IPS DF 19.7 (cell line): Measurements from ENCODE around the gene PHLPP1.
A peak's percentile ranks its signal among the peaks of the same experiment; 100 is the strongest.

Source experiments
- DNase-seq: peaks from one replicate; pipeline ENCODE4 v3.0.0-alpha.2; 2013; ENCODE audit warnings: low read depth, low spot score

PHLPP1 gene

DNA sequence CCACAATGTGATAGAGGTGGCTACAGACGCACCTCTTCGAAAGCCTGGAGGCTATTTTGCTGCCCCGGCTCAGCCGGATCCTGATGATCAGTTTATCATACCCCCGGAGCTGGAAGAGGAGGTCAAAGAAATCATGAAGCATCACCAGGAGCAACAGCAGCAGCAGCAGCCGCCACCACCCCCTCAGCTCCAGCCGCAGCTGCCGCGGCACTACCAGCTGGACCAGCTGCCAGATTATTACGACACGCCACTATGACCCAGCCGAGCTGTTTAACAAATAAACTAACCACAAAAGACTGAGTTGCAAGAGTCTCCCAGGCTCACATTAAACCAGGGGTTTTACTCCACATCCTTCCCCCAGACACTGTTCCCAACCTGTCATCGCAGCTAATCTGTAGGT is 263.8 kb downstream of the PHLPP1 start:
- no peak for DNase-seq

DNA sequence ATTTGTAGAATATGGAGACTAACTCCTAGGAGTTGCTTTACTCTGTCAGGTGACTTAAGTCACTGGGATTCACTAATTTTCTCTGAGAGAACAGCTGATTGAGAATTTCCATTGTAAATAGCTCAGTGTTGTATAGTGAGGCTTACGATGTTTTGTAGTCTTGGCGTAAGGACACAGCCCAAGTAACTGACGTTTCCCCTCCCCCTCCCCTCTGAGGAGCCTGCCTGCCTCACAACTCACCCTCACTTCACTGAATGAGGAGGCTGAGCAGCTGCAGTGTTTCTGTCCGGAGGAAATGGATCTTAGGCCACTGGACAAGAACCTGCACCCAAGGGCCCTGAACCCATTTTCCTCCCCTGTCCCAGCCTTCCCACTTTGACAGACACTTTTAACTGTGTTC is 264.6 kb downstream of the PHLPP1 start:
- DNase-seq, result no peak

DNA sequence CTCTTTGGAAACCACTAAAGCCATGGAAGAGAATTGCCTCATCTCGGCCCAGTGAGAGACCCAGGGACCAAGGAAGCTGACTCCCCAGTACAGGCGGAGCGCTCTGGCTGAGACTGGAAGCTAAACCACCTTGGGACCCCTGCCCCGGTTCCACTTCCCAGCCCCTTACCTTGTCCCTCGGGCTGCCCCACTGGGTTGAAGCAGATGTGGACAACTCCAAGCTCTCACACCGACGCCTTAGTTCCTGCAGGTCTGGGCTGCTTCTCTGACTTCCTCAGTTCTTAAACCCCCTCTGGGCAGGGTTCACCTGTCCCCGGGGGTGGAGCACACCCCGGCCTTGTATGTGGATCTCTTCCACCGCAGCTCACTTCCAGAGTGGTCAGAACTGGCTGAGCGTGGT is 266.2 kb downstream of the PHLPP1 start:
- DNase-seq, result no peak

DNA sequence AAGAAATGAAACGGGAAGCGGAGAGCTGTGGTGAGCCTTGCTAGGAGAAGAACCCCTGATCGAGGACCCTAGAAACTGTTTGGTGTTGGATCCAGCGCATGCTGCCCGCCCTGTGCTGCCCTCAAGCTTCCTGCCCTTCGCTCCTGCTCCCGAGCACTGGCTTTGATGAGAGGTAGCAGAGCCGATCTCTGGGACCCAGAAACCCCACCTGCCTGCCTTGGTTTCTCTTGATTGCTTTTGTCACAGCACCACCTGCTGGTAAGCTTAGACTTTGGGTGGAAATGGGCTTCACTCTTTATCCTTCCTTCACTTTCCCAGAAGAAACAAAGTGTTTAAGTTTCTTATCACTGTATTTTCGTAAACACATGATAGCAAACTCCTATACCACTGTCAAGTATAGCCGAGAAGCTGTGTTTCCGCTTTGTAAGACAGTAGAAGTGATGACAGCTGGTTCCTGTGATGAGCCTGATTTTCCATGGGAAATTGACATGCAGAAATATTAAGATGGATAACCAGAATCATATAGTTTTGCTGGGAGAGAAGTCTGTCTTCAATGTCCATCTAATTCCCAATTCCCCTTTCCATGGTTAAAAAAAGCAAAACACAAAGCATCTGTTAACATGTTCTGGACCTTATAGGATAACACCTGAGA is 267.4 kb downstream of the PHLPP1 start:
- peak; percentile 23 for DNase-seq

DNA sequence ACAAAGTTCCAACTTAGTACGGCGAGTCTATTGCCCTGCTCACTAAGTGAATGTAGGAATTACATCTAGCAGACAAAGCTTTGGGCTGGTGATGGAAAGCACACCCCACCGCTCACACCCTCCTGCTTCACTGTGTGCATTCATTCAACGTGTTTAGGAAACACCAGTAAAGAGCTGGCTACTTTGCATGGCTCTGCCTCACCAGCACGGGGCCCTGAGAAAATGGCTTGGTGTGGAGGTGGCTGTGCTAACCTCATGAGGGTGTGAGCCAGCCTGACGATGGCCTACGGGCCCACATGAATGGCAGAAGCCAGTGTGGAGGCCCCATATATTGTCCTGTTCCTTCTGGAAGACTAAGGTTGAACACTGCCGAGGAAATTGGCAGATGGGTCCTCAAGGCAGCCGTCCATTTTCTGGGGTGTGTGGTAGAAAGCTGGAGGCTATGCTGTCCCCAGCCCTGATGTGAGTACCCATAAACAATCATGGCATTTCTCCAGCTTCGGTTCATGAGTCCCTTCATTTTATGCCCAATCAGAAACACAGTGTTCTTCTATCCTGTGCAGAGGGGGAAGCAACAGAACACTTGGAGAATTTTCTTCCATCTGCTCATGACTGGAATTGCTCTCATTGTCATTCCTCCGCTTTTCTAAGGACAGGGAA is 269.4 kb downstream of the PHLPP1 start:
- DNase-seq, result no peak

DNA sequence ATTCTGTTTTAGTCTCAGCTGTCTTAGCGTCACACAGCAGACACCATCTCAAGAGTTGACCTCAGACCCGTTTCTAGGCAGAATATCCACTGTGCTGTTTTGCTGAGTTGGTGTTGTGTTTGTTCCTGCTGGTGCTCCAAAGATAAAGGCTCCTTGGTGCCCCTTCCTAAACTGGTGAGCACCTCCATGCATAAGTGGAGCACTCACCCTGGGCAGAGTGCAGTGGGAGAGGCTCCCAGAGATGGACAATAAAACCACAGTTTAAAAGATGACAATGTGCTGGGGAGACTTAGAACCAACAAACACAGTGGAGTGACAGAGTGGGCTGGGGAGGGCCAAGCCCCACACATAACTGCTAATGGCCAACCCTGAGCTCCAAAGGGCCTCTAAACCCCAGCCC is 271.1 kb downstream of the PHLPP1 start:
- DNase-seq, result no peak

DNA sequence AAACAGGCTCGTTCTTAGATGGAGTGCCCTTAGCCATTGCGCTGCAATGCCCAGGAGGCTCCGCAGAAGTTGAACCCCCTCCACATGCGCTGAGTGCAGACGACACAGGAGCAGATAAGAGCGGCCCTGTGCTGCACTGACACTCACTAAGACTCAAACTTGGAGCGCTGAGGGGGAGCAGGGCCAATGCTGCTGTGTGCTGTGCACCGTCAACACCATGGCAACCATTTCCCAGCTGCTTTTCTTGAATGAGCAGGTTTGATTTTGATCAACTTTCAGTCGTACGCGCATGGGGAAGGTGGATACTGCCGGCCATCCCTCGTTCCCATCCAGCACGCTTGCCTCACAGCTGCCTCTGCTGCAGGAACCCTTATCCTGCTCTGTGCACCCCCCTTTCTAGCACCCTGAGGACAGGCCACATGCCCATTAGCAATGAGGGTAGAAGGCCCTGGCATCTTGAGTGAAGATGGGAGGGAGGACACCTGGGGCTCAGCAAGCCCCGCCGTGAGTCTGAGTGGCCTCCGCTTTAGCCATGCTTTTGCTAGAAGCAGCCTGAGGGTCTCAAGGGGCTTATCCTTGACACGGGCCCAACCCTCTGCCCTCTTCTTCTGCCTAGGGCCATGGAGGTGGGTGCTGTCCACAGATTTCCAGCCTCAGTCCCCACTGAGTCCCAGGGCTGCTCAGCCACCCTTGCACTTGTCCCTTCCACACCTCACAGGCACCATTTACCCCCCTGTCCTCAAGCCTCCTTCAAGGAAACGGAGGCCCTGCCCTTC is 271.9 kb downstream of the PHLPP1 start:
- no peak for DNase-seq

DNA sequence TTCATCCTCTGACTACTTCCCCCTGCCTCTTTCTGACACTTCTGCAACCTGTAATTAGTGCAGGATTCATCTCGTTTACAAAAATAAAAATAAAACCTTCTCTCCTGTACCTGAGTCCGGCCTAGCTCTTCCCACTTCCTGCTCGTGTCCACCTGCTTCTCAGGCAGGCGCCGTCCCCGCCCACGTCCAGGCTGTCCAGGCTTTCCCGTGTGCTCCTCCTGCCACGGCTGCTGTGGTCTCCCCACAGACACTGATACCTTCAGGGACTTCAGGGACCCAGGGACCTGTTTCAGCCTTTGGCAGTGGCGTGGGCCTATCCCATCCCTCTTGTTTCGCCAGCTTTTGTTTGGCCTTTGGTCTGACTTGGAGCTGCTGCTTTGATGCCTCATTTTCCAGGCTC is 272.5 kb downstream of the PHLPP1 start:
- no peak for DNase-seq

DNA sequence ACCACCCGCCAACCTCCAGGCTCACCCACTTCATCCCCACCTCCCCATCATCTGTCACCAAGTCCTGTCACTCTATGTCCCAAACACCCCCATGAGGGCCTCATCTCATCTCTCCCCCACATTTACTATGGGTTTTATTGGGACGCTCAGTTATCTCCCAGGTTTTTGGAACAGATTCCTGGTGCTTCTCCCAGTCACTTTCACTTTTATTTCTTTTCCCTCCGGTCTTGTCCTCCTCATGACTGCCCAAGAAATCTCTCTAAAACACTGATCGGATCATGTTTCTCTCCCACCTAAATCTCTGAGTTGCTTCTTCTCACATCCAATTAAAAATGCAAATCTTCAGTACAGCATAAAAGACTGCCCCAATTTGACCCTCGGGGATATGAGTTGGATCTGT is 273.1 kb downstream of the PHLPP1 start:
- DNase-seq, result no peak

DNA sequence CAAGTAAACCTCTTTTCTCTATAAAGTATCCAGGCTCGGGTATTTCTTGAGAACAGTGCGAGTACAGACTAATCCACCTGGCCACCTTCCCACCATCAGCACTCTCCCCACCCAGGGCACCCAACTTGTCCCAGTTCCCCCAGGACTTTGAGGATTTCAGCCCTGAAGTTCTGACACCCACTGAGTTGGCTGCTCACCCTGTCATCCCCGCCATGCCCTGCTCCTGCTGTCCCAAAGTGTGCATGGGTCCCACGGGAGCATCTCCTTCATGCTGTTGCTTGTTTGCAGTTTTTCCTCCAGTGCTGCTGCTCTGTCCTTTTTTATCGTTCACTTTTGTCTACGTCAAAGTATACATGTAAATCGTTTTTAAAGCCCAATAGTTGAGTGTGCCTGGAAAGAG is 273.9 kb downstream of the PHLPP1 start:
- DNase-seq, result no peak

DNA sequence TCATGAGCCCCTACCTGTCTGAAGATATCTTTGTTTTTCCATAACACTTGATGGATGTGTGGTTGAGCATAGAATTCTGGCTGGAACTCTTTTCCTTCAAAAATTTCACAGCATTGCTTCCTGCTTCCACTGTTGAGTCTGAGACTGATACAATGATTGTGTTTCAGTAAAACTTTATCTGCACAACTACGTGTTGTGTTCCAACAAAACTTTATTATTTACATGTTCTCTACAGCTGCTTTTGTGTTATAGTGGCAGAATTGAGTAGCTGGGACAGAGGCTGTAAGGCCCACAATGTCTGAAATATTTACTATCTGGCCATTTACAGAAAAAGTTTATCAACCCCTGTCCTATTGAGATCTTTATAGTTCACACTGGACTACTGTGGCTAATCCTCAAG is 275.3 kb downstream of the PHLPP1 start:
- no peak for DNase-seq

DNA sequence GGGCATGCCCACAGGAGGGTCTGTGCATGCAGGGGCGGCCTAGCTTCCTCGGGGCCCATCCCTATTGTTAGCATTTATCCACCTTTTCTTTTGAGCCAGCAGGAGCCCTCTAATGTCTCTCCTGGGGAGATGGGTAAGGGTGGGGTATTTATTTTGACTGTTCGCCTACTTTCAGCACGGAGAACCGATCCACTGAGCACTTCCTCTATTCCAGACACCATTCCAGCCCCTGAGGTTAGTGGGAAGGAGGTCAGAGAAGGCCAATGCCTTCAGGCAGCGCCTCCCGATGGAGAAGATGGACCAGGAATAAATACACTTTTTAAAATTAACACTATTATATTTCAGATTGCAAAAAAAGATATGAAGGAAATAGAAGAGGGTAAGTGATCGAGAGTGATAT is 276.0 kb downstream of the PHLPP1 start:
- DNase-seq, result no peak

DNA sequence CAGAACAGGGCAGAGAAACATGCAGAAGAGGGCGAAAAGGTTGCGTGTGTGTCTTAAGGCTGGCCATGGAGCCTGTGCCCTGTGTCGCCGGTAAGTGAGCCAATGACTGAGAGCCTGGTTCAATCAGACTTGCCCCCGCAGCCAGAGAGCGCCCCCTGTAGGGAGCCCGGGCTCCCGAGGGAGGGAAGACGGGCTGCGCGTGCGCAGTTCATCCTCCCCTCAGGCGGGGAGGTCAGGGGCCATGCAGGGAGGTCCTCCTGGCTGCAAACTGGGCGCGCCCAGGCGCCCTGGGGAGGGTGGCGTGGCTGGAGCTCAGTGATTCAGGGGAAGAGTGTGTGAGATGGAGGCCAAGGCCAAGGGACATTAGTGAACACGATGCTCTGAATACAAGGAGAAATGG is 276.6 kb downstream of the PHLPP1 start:
- DNase-seq, result no peak

DNA sequence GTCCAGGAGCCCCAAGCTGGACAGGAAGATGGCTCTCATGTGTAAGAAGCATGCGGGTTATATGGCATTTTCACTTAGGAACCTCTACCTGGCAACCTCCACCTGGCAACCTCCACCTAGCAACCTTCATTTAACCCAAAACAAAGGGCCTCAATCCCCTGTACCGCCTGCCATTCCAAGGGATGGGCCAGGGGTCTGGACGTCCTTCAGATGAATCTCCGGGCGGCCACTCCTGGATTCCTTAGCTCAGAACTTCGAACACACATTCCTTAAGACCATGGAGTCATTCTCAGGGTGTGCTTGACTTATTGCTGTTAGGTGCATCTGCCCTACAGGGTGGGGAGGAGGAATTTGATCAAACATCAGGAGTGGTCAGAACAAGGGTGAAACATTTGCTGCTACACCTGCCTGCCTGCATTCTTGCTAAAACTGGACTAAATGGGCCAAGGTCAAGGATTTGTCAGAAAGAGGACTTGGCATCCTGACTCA is 277.6 kb downstream of the PHLPP1 start:
- no peak for DNase-seq

DNA sequence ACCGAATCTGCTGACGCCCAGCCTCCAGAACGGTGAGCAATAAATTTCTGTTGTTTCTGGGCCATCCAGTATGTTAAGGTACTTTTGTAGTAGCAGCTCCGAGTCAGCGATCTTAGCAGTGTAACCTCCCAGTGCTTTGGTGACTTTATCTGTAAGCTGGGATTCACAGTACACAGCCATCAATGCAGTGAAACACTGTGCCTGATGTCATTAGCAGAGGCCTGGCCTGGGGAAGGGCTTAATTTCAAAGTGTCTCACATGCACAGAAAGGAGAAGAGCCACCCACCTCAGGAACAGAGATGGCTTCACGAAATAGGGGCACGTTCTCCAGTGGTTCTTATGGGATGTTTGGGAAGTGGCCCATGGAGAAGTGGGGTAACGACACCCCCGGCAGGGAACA is 281.2 kb downstream of the PHLPP1 start:
- DNase-seq, result no peak

DNA sequence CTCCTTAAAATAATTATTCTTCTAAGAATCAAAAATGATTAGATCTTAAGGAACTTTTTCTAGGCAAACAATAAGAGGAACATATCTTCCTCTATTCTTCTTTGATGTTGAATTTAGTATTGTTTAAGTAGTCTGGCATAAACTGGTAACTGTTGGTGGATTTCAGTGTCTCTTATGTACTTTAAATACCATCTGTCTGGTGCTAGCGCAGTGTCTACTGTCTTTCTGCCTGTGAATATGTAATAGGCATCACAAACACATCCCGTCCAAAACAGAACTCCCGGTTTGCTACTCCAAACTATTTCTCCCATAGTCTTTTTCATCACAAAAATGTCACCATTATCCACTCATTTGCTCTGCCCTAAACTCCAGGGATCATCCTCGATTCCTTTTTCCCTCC is 281.7 kb downstream of the PHLPP1 start:
- no peak for DNase-seq

DNA sequence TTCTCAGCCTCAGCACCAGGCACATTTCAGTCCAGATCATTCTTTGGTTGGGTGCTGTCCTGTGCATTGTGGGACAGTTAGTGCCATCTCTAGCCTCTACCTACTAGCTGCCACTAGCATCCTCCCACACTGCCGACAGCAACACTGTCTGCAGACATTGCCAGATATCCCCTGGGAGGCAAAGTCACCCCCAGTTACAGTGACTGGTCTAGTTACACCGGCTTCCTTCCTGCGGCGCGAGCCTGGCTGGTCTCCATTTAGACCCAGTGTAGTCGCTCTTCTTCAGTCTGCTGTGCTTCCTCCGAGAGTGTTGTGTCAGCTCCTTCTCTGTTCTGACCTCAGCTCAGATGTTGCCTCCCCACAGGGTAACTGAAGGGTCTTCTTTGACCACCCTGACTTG is 283.1 kb downstream of the PHLPP1 start:
- no peak for DNase-seq

DNA sequence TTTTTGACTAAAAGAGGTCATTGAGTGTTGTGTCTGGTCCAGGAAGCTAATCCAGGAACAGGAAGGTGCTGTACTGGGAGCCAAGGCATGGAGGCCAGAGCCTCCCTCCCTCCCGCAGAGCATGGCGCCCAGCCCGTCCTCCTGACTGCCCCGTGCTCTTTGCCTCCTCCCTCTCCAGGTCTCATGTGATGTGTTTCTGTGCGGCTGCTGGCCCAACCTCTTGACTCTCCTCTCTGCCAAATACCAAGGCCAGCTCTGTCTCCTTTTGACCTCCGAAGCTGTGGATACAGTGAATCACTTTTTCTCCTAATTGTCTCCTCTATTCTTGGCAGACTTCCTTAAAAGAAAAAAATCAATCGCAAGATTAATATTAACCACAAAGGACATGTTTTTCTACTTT is 284.1 kb downstream of the PHLPP1 start:
- DNase-seq, result no peak

DNA sequence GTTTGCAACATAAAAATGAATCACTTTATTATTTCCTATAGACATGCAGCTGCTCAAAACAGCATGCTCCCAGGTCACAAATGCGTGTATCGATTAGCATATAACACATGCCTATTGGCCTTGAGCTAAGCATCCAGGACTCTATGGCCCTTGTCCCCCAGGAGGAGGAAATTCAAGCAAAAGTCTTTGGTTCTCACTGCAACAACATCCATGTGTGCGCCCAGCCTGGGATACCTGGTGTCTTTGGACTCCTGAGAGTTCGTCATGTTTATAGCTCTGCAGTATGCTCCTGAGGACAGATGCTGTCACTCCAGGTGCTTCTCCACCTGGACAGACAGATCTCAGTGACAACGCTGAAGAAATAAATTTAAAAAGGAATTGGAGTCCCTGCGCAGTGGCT is 284.6 kb downstream of the PHLPP1 start:
- no peak for DNase-seq

DNA sequence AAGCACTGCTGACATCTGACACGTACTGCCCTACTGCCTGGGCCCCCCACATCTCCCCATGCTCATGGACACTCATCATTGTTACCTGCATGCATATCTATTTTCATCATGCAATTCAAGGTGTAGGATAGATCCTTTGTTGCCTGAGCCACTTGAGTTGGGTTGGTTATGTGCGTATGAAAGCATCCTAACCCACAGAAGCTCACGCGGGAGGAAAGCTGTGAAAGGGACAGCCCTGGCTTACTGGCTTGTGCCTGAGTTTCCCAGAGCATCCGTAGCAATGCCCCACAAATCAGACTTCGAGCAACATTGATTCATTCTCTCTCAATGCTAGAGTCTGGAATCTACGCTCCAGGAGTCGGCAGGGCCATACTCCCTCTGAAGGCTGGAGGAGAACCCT is 285.5 kb downstream of the PHLPP1 start:
- DNase-seq, result no peak

DNA sequence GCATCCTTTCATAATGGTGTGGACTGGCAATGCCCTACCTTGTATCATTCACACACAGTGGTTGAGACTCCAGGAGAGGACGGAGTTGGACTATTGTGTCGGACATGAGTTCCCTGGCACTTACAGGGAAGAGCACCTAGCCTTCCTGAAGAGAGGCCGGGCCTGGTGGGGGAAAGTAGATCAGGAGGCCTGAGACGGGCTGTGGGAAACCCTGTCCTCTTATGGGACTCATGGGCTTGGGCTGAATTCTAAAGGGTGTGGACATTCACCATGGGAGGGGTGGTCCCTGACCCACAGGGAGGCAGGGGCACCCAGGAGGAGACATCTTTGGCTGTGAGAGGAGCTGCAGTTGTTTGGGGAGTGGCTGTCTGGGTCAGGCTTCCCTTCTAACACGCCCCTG is 286.5 kb downstream of the PHLPP1 start:
- DNase-seq, result no peak

DNA sequence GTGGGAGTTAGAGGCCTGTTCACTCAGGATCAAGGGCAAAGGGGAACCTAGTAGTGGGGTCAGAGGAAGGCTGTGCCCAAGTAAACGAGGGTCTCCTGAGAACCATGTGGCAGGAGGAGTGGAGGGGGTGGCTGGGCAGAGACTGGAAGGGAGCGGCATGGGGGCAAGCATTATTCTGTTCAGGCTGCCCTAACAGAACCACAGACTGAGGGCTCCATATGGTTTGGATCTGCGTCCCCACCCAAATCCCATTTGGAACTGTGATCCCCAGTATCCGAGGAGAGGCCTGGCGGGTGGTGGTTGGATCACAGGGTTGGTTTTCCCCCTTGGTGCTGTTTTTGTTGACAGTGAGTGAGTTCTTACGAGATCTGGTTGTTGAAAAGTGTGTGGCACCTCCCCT is 287.0 kb downstream of the PHLPP1 start:
- no peak for DNase-seq
